Fibroblast of the conjunctiva (primary cell): Measurements from ENCODE around the gene JUND.
A peak's percentile ranks its signal among the peaks of the same experiment; 100 is the strongest.
"Not testable (repeated sequence)": the region's sequence is repeated elsewhere in the genome, so short reads cannot be mapped to it uniquely, and the experiment has no call there.

Source experiments
- DNase-seq: peaks from one replicate; pipeline ENCODE4 v3.0.0-alpha.2; 2010; ENCODE audit warnings: low read depth

Gene JUND

GRCh38 chr19:18281082-18282020 is at the start of gene JUND:
TSS of gene JUND (minus strand) at chr19:18281622. CDS start at chr19:18281484, 138 bp downstream.
- DNase-seq = peak; percentile 98

DNA sequence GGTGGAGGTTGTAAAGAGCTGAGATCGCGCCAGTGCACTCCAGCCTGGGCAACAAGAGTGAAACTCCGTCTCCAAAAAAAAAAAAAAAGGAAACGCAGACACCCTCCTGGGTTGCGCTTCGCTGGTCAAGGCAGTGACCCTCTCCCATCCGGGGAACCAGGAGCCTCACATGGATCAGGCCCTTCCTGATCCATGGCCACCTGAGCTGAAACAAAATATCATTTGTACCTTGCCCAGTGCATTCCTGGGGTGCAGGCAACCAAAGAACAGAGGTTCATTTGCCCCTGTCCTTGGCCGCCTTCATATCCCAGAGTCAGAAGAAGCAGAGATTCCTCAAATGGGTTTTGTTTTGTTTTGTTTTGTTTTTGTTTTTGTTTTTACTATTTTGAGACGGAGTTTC is 49.4 kb upstream of the JUND start:
- DNase-seq = no peak

GRCh38 chr19:18329035-18329376 is 47.6 kb upstream of the JUND start:
- no peak for DNase-seq

DNA sequence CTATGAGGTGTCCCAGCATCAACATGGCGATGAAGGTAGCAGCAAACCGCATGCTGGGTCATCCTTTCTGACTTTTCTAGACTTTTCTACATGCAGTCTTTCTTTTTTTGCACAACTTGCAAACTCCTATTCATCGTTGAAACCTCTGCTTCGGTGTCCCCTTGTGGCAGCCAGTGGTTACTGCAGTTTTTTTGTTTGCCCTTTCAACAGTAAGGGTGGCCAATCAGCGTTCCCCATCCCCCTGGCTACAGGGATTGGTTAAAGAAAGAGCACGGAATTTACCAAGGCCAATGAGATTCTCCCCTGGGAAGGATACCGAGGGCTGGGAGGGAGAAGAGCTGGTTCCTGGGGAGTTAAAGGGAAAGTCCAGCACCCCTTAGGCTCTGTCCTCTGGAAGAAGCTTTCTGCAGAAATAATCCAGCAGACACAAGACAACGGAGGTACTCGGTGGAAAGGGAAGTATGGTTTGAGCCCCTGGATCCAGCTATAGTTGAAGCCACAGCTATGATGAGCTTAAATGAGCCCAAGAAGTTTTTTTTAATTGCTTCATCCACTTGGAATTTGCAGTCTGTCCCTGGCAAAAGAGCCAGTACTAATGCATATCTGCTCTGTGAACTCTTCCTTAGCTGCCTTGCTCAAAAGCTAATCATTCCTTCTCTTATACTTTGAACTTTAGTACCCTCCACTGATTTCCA is 47.1 kb upstream of the JUND start:
- DNase-seq = peak; percentile 97

DNA sequence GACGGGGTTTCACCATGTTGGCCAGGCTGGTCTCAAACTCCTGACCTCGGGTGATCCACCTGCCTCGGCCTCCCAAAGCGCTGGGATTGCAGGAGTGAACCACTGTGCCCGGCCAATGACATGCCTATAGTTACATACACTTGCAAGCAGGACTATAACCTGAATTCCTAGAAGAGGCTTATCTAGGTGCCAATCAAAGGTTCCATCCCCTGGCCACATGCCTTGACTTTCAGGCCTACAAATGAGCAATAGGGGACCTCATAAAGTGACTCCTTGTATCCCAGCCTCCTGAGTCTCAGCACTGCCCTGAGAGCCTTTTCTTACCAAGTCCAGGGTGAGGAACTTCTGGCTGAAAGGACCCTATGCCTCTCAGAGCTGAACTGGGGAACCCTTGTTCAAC is 45.4 kb upstream of the JUND start:
- no peak for DNase-seq

DNA sequence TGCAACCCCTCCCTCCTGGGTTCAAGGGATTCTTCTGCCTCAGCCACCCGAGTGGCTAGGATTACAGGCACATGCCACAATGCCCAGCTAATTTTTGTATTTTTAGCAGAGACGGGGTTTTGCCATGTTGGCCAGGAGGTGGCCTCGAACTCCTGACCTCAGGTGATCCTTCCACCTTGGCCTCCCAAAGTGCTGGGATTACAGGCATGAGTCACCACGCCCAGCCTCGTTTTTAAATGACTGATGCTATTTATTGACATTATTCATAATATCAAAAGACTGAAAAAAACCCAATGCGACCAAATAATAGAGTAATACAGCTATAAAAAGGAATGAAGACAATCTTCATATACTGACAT is 42.9 kb upstream of the JUND start:
- DNase-seq = not testable (repeated sequence)

GRCh38 chr19:18322759-18323460 is 41.5 kb upstream of the JUND start, which contains the start of gene LSM4:
TSS of gene LSM4 (minus strand) at chr19:18323076. CDS start at chr19:18323020, 56 bp downstream.
- DNase-seq = peak; percentile 91

GRCh38 chr19:18322318-18322758 is 40.9 kb upstream of the JUND start:
- DNase-seq = peak; percentile 50

- no peak for DNase-seq
Observed at GRCh38 chr19:18321734-18322102, 40.3 kb upstream of the JUND start.

DNA sequence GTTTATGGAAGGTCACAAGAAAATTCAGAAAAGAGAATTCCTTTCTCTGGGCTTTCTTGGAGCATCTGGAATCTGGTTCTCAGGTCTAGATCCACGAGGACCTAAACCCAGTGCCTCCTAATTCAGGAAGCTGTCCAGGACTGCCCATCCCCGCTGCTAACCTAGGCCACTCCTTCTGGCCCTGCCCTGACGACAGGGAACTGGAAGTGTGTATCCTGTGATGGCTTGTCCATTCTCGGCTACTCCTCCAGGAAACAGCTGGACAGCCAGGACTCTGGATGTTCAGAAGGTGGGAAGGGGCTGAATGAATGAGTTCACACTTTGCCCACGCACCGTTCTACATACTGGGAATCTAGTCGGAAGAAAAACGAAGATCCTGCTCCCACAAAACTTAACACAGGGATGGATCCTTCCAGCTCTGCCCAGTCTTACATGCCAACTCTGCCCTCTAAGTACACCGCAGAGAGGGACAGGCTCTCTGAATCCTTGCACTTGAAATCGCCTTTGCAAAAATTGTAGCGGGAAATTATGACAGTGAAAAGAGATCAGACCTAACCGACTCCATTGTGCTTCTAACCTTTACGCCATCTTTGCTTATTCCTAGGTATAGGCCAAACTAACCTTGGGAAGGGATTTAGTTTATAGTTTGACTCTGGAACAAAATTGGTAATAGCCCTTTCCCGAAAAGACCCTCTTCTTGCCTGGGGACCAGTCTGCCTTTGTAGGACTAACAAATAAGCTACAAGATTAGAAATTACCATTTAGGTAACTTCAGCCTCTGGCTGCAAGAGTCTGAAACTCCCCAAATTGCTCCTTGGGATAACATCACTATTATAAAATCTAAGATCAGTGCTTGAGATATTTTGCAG is 39.7 kb upstream of the JUND start:
- DNase-seq = no peak

DNA sequence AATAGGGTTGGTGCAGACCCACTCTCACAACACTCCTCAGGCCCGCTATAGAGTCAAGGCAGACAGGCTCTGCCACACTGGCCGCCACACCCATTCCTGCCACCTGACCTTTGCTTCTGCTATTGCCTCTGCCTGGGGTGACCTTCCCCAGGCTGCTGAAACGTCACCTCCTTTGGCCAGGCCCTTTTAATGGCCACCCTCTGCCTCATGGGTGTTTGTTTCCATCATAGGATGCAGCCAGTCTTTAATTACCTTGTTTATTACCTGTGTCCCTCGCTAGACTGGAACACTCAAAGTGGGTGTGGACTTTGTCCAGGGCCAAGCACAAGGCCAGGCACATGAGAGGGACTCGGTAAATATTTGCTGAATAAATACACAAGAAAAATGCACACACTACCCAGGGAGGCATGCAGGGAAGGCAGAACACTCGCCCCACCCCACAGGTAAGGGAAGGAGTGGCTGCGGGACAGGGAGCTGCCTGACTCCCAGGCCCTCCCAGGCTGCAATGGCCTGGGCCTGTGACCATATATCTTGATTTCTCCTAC is 38.2 kb upstream of the JUND start:
- no peak for DNase-seq

GRCh38 chr19:18317961-18318800 is 36.8 kb upstream of the JUND start:
- no peak for DNase-seq

GRCh38 chr19:18313398-18313797 is 32.0 kb upstream of the JUND start:
- DNase-seq = no peak

DNA sequence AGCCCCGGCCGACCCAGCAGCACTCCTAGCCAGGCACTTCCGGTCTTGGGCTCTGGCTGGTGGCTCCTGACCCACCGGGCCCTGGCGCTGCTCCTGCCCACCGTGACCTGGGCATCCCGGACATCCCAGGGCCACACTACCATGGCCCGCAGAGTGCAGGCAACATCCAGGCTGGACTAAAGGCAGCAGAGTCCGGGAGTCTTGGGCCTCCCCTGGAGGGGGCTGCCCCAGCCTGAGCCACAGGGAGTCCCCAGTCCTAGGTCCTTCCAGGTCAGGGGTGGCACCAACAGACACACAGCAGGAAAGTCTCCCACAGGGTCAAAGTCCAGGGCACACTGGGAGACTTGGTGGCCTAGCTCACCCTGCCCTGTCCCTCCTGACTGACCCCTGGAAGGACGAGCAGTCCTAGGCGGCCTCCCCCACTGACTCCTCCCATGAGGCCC is 30.7 kb upstream of the JUND start:
- DNase-seq = no peak

- no peak for DNase-seq
Observed at GRCh38 chr19:18311502-18312091, 30.2 kb upstream of the JUND start.

GRCh38 chr19:18310966-18311365 is 29.5 kb upstream of the JUND start:
- no peak for DNase-seq

DNA sequence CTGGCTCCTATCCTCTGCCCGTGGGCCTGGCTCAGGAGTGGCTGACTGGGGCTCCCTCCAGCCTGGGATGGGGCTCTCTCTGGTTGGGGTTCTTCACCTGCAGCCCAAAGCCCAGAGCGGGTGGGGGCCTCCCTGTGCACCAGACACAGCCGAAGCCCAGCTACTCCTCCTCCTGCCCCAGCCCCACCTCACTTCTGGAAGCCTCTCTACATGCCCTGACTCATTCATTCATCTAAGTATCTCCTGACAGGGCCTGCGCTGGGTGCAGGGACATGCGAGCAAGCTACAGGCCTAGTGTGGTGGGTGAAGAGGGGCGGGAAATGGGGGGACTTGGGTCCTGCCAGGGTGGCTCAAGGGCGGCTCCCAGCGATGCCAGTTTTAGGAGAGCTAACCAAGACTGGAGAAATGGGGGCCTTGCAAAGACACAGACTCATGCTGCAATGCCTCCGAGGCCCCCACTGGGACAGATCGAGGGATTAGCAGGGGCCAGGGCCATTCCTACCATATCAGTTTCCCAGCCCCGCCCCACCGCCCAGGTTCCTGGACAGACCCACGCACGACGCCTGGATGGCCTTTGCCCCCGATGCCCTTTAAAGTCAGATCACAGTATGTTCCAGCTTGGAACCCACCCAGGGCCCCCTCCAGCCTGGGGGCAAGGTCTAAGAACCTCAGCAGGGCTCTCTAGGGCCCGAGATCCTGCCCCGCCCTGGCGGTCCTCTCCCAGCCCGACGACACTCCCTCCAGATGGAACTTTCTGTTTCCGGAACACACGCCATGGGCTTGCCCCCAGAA is 28.9 kb upstream of the JUND start:
- no peak for DNase-seq

- DNase-seq = no peak
Observed at GRCh38 chr19:18309525-18310064, 28.2 kb upstream of the JUND start.

DNA sequence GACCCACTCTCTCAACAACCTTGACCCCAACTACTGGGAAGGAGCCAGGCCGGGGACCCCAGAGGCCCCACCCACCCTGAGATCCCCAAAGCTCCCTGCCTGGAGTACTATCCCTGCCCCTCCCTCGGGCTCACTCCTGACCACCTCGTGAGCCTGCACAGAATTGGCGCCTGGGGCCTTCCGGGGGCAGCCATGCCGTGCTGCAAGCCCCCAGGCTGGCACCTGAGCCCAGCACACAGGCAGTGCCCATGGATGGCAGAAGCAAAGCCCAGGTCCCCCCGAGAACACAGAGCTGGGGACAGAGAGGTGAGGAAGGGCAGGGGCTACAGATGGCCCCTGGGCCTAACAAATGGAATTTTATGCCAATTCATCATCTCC is 27.5 kb upstream of the JUND start:
- no peak for DNase-seq
